Measurements from ENCODE around the gene HADH. TPM values are rescaled to one million over a fixed set of nuclear protein-coding genes. Genes with fewer than 3 reads are reported as not detected.

Gene HADH
- total RNA-seq, 1 donor from 2014 or later = 22.8 TPM

DNA sequence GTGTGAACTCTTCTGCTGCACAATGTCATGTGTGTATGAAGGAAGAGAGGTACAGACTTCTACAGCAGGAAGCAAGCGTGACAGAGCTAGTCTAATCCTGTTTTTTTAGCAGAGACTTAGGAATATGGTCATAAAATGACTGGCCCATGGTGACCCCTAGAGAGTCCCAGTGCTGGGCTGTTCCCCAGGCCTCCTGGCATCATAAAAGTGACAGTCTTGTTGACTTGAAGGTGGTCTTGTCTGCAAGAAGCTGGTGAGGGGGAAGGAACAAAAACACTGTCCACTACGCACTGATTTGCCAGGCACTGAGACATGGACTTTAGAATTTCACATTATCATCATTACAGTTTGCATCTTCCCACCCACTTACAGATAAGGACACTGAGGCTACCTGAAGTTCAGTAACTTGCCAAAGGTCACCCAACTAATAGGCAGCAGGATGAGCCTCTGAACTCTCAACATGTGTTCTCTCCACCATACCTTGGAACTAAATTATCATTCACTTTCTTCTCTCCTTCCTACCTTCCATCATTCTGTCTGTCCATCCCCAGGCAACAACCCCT lies 63.0 kb downstream of the HADH start:
- Mint-ChIP-seq H3K36me3 (ENCODE audit: low read depth) (no peaks in the 10 kb centered on the region), H3K4me3 (no peak overlapping the region), H3K27ac (no peak overlapping the region), H3K9me3 (no peaks in the 10 kb centered on the region), H3K27me3 (no peaks in the 10 kb centered on the region), H3K4me1 (no peaks in the 10 kb centered on the region)
- POLR2A ChIA-PET = no interaction called here
- no peak for ATAC-seq (ENCODE audit: low read depth)
- TF ChIP-seq, protein P1, sequence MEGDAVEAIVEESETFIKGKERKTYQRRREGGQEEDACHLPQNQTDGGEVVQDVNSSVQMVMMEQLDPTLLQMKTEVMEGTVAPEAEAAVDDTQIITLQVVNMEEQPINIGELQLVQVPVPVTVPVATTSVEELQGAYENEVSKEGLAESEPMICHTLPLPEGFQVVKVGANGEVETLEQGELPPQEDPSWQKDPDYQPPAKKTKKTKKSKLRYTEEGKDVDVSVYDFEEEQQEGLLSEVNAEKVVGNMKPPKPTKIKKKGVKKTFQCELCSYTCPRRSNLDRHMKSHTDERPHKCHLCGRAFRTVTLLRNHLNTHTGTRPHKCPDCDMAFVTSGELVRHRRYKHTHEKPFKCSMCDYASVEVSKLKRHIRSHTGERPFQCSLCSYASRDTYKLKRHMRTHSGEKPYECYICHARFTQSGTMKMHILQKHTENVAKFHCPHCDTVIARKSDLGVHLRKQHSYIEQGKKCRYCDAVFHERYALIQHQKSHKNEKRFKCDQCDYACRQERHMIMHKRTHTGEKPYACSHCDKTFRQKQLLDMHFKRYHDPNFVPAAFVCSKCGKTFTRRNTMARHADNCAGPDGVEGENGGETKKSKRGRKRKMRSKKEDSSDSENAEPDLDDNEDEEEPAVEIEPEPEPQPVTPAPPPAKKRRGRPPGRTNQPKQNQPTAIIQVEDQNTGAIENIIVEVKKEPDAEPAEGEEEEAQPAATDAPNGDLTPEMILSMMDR (IDR thresholded peaks at IDR 0.05) = no peak
- no peak for DNase-seq
- CTCF ChIA-PET = no interaction called here
- intact Hi-C loops (cut with micrococcal nuclease) = no loop called here

GRCh38 chr4:108053251-108053711 lies 63.6 kb downstream of the HADH start:
- ATAC-seq (ENCODE audit: low read depth) (no peak), DNase-seq (no peak)
- no peaks in the 10 kb centered on the region for H3K9me3 Mint-ChIP-seq
- no peak overlapping the region for H3K4me3 Mint-ChIP-seq
- no peak overlapping the region for H3K27ac Mint-ChIP-seq
- TF ChIP-seq, protein P1 (IDR thresholded peaks at IDR 0.05) = no peak
- H3K27me3 Mint-ChIP-seq = no peaks in the 10 kb centered on the region
- intact Hi-C loops (cut with micrococcal nuclease) = no loop called here
- ChIA-PET POLR2A (no interaction called here), CTCF (no interaction called here)
- no peaks in the 10 kb centered on the region for H3K36me3 Mint-ChIP-seq (ENCODE audit: low read depth)
- H3K4me1 Mint-ChIP-seq = no peaks in the 10 kb centered on the region

DNA sequence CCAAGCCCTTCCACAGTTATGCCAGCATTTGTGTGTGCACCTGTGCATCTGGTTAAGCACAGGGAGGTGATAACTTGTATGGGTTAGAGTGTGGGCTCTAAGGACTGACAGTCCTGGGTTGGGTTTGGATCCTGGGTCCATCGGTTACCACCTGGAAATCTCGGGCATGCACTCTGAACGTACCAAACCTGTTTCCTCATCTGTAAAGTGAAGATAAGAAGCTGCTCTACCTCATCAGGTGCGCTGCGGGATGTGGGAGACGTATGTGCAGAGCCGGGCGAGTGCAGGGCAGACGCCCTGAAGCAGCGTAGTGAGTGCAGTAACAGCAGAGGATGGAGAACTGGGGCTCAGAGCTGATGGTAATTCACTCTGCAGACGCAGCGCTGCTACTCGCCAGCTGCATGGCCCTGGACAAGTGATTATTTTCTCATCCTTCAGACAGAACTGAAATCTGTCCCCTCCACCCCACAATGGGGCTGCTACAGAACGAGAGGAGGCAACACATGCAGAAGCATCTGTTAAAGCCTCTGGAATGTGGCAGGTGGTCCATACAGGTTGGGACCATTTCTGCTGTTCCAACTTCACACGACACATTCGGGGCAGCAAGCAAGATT lies 64.4 kb downstream of the HADH start:
- POLR2A ChIA-PET = no interaction called here
- intact Hi-C loops (cut with micrococcal nuclease) = no loop called here
- H3K4me1 Mint-ChIP-seq = no peaks in the 10 kb centered on the region

DNA sequence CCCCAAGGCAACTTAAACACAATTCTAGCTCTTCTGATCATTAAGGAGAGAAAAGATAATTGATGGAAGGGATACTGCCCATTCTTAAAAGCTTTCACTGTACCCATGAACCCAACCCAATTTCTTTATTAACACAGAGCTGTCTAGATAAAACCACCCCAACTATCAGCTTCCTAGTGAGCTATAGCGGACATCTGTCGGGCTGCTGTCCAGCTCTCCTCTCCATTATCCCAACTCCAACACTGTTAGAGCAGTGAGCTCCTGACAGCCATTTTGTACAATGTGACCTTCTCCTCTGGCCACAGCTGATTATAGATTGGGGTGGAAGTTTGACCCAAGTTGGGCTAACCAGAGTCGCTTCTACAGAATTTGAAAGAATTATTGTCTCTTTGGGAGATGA lies 66.1 kb downstream of the HADH start:
- H3K9me3 Mint-ChIP-seq = no peaks in the 10 kb centered on the region
- CTCF ChIA-PET = no interaction called here
- TF ChIP-seq, protein P1 (IDR thresholded peaks at IDR 0.05) = no peak
- ATAC-seq (ENCODE audit: low read depth) (no peak), DNase-seq (no peak)
- POLR2A ChIA-PET = no interaction called here
- intact Hi-C loops (cut with micrococcal nuclease) = no loop called here
- no peaks in the 10 kb centered on the region for H3K4me1 Mint-ChIP-seq
- no peak overlapping the region for H3K27ac Mint-ChIP-seq
- no peak overlapping the region for H3K4me3 Mint-ChIP-seq
- H3K36me3 Mint-ChIP-seq (ENCODE audit: low read depth) = no peaks in the 10 kb centered on the region
- no peaks in the 10 kb centered on the region for H3K27me3 Mint-ChIP-seq

More for the DNA sequence above, 64.4 kb downstream of the HADH start:
- ATAC-seq (ENCODE audit: low read depth) (no peak), DNase-seq (no peak)
- CTCF ChIA-PET = no interaction called here
- H3K27ac Mint-ChIP-seq = no peak overlapping the region
- no peaks in the 10 kb centered on the region for H3K9me3 Mint-ChIP-seq
- H3K4me3 Mint-ChIP-seq = no peak overlapping the region
- no peaks in the 10 kb centered on the region for H3K27me3 Mint-ChIP-seq
- H3K36me3 Mint-ChIP-seq (ENCODE audit: low read depth) = no peaks in the 10 kb centered on the region
- TF ChIP-seq, protein P1 (IDR thresholded peaks at IDR 0.05) = no peak

- DNase-seq (no peak), ATAC-seq (ENCODE audit: low read depth) (no peak)
- no peaks in the 10 kb centered on the region for H3K36me3 Mint-ChIP-seq (ENCODE audit: low read depth)
- no peaks in the 10 kb centered on the region for H3K9me3 Mint-ChIP-seq
- H3K4me1 Mint-ChIP-seq = no peaks in the 10 kb centered on the region
- POLR2A ChIA-PET = no interaction called here
- CTCF ChIA-PET = no interaction called here
- TF ChIP-seq, protein P1 (IDR thresholded peaks at IDR 0.05) = no peak
- no peak overlapping the region for H3K4me3 Mint-ChIP-seq
- intact Hi-C loops (cut with micrococcal nuclease) = no loop called here
- H3K27ac Mint-ChIP-seq = no peak overlapping the region
- no peaks in the 10 kb centered on the region for H3K27me3 Mint-ChIP-seq
These were observed 66.7 kb downstream of the HADH start for GRCh38 chr4:108056418-108056817.

Measured in activated B cell treated with CpG ODN at 0.5 μM for 24 hours (primary cell).